Suprapubic skin (tissue), 3 donors: ENCODE measurements around the gene NTN1.

ENCODE experiments used
- POLR2A ChIP-seq, 2 donors: fragments of 450-650 bp; IDR thresholded peaks; one replicate each; pipeline ENCODE4 v1.6.1; 2017; ENCODE audit warnings: antibody characterized with exemption in 2 of 2, mild to moderate bottlenecking in 2 of 2, moderate library complexity in 2 of 2
- TF ChIP-seq, protein P1 (sequence below), 2 donors: fragments of 200-600 bp in 1 of 2; fragments of 450-650 bp in 1 of 2; sonication (generic) in 1 of 2; IDR thresholded peaks; one replicate each; pipeline ENCODE4 v1.5.1; 2016 to 2019; ENCODE audit warnings: antibody characterized with exemption in 2 of 2, mild to moderate bottlenecking in 1 of 2, moderate library complexity in 1 of 2

GRCh38 chr17:9036336-9036735 lies 15.0 kb downstream of the NTN1 start:
- TF ChIP-seq, protein P1, sequence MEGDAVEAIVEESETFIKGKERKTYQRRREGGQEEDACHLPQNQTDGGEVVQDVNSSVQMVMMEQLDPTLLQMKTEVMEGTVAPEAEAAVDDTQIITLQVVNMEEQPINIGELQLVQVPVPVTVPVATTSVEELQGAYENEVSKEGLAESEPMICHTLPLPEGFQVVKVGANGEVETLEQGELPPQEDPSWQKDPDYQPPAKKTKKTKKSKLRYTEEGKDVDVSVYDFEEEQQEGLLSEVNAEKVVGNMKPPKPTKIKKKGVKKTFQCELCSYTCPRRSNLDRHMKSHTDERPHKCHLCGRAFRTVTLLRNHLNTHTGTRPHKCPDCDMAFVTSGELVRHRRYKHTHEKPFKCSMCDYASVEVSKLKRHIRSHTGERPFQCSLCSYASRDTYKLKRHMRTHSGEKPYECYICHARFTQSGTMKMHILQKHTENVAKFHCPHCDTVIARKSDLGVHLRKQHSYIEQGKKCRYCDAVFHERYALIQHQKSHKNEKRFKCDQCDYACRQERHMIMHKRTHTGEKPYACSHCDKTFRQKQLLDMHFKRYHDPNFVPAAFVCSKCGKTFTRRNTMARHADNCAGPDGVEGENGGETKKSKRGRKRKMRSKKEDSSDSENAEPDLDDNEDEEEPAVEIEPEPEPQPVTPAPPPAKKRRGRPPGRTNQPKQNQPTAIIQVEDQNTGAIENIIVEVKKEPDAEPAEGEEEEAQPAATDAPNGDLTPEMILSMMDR (IDR thresholded peaks at IDR 0.05): no peak
- TF ChIP-seq POLR2A (IDR thresholded peaks at IDR 0.05): no peak
